Upper lobe of left lung (tissue), 6 donors: Measurements from ENCODE around the gene TXNRD2. TPM values are rescaled to one million over a fixed set of nuclear protein-coding genes. Genes with fewer than 3 reads are reported as not detected.
A peak's percentile ranks its signal among the peaks of the same experiment; 100 is the strongest.

Experiments
- ATAC-seq, 2 donors: fragments of 200-7000 bp; cut with Tn5 transposase; one replicate each; pipeline ENCODE4 v1.9.1; 2022; ENCODE audit warnings: mild to moderate bottlenecking in 2 of 2, moderate library complexity in 2 of 2; ENCODE audit not compliant: low FRiP score in 2 of 2
- DNase-seq, 2 donors: peaks; one replicate each; pipeline ENCODE4 v3.0.0-alpha.2; 2019 to 2020
- H3K27ac ChIP-seq, 4 donors: fragments of 200-600 bp; sonication (generic); one replicate each; pipeline ENCODE4 v1.5.1; 2016 to 2019
- H3K27me3 ChIP-seq, 4 donors: fragments of 200-600 bp; sonication (generic); one replicate each; pipeline ENCODE4 v1.5.1; 2017 to 2019
- H3K36me3 ChIP-seq, 4 donors: fragments of 200-600 bp; sonication (generic); one replicate each; pipeline ENCODE4 v1.5.1; 2016 to 2019
- H3K4me1 ChIP-seq, 4 donors: fragments of 200-600 bp; sonication (generic); one replicate each; pipeline ENCODE4 v1.5.1; 2018 to 2019
- H3K4me3 ChIP-seq, 4 donors: fragments of 200-600 bp; sonication (generic); one replicate each; pipeline ENCODE4 v1.5.1; 2017 to 2019; ENCODE audit warnings: mild to moderate bottlenecking in 2 of 4, moderate library complexity in 1 of 4
- H3K9me3 ChIP-seq, 4 donors: fragments of 200-600 bp; sonication (generic); one replicate each; pipeline ENCODE4 v1.5.1; 2018 to 2019
- EP300 ChIP-seq, 4 donors: sonication (generic); formaldehyde crosslinking; IDR thresholded peaks; one replicate each; pipeline ENCODE4 v1.5.1; 2017; ENCODE audit warnings: antibody characterized with exemption in 4 of 4, control low read depth in 2 of 4
- POLR2A ChIP-seq, 4 donors: fragments of 450-650 bp; IDR thresholded peaks; one replicate each; pipeline ENCODE4 v1.5.1; 2016 to 2017; ENCODE audit warnings: antibody characterized with exemption in 4 of 4, mild to moderate bottlenecking in 2 of 4
- POLR2AphosphoS5 ChIP-seq, 2 donors: sonication (generic); formaldehyde crosslinking; IDR thresholded peaks; one replicate each; pipeline ENCODE4 v1.5.1; 2017; ENCODE audit warnings: antibody characterized with exemption in 2 of 2
- WGBS, 2 donors: methylation state at CpG; one replicate each; pipeline ENCODE4 v1.1.5; 2017 to 2018; 5-methylcytosine and 5-hydroxymethylcytosine counted together
- total RNA-seq, 6 donors: library from RNA; depleted of rRNA in 4 of 6; stranded (reverse); fragments of >200 nt in 4 of 6; gene quantifications; one replicate each; pipeline versions ENCODE4 v1.1.0 to v1.2.1, GENCODE V29; 2016 to 2021
- TF ChIP-seq, protein P1 (sequence below), 6 experiments: fragments of 450-650 bp in 4 of 6; fragments of 200-600 bp in 2 of 6; sonication (generic) in 2 of 6; IDR thresholded peaks; one replicate each; pipeline ENCODE4 v1.5.1; 2016 to 2019; ENCODE audit warnings: antibody characterized with exemption in 6 of 6
- donor health status: DM: no; HTN: no; CAD: no; lungs with moderate emphysema.
- donor health status: DM: no; HTN: yes; CAD: no; lungs with severe emphysema.

Gene TXNRD2
- total RNA-seq, 6 donors from 2014 or later: 29.6 to 78.6 (median 49.3) TPM

DNA sequence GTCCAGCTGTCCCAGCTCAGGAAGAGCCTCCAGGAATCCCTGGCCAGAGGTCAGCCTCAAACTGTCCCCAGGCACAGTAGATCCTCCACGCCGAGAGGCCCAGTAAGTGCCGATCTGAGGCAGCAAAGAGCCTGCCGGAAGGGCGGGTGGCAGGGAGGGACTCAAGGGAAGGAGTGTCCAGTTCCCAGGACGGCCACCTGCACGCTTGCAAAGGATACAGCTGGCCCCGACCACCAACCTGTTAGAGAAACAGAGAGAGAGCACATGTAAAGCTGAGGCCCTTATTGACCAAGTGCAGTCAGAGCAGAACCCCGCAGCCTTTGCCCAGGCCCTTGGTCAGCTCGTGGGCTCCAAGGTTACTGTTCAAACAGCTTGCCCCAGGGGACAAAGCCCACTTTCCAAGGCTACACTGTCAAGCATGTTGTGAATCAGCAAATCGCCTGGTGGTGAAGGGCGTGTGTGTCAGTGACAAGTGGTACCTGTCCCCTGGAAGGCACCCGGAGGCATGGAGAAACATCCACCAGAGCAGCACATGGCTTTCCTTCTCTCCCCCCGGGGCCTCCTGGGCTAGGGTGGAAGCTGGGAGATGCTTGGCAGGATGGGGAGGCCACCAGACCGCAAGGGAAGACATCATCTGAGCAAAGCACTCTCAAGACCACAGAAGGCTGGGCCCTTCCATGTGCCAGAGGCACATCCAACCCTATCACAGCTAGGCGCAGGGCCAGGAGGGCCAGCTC, 42.6 kb downstream of the TXNRD2 start:
- Histone ChIP-seq H3K36me3 (peaks cover 0 to 62% (median 26%) of the 10 kb centered on the region in 4 donors), H3K27ac (no peak overlapping the region), H3K9me3 (no peaks in the 10 kb centered on the region), H3K4me3 (no peak overlapping the region), H3K27me3 (no peaks in the 10 kb centered on the region), H3K4me1 (no peaks in the 10 kb centered on the region)
- DNase-seq (no peak), ATAC-seq (no peak)
- WGBS, 2 donors: 93 to 94% methylated on average over 7 to 16 of the region's 16 CpGs
- no peak for TF ChIP-seq POLR2AphosphoS5 (IDR thresholded peaks at IDR 0.05)
- no peak for TF ChIP-seq POLR2A (IDR thresholded peaks at IDR 0.05)
- no peak for TF ChIP-seq EP300 (IDR thresholded peaks at IDR 0.05)
- TF ChIP-seq, protein P1, sequence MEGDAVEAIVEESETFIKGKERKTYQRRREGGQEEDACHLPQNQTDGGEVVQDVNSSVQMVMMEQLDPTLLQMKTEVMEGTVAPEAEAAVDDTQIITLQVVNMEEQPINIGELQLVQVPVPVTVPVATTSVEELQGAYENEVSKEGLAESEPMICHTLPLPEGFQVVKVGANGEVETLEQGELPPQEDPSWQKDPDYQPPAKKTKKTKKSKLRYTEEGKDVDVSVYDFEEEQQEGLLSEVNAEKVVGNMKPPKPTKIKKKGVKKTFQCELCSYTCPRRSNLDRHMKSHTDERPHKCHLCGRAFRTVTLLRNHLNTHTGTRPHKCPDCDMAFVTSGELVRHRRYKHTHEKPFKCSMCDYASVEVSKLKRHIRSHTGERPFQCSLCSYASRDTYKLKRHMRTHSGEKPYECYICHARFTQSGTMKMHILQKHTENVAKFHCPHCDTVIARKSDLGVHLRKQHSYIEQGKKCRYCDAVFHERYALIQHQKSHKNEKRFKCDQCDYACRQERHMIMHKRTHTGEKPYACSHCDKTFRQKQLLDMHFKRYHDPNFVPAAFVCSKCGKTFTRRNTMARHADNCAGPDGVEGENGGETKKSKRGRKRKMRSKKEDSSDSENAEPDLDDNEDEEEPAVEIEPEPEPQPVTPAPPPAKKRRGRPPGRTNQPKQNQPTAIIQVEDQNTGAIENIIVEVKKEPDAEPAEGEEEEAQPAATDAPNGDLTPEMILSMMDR (IDR thresholded peaks at IDR 0.05): no peak

DNA sequence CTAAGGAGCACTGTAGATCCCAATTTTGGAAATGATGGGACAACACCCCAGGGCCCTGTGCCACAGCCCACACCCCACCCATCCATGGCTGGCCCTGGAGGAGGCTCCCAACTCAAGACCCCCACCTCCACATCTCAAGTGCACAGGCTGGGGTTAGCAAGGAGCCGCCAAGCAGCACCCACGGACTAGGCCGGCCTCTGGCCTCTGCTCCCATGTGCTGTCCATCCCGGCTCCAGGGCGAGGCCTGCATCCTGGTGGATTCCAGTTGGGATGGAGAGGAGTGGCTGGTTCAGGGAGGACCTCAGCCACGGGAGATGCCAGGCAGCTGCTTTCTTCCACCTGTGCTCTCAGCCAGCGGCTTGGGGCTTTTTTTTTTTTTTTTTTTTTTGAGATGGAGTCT, 43.5 kb downstream of the TXNRD2 start:
- peaks cover 0 to 71% (median 27%) of the 10 kb centered on the region in 4 donors for H3K36me3 ChIP-seq
- 81 to 96% methylated on average over 3 to 7 of the region's 7 CpGs for WGBS, 2 donors

DNA sequence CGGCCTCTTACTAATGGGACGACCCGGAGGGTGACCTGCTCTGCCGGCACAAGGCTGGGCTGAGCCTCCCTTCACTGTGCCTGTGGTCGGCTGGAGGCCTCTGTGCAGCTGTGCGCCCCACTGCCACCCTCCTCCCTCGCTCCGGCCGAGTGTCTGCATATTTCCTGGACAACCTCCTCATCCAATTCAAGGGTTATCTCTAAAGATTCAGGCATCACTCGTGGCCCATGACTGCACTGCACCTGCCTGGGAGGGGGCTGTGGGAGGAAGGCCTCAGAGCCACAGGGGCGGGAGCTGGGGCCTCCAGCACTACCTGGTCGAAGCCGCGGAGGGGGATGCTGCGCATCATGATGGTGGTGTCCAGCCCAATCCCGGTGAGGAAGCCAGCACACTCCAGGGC, 43.9 kb downstream of the TXNRD2 start:
- no peak for ATAC-seq
- peak in 1 of 2 donors; percentile 69 for DNase-seq
- TF ChIP-seq EP300 (IDR thresholded peaks at IDR 0.05): no peak
- TF ChIP-seq, protein P1 (IDR thresholded peaks at IDR 0.05): no peak
- TF ChIP-seq POLR2A (IDR thresholded peaks at IDR 0.05): no peak
- TF ChIP-seq POLR2AphosphoS5 (IDR thresholded peaks at IDR 0.05): no peak

More for the DNA sequence above, 43.5 kb downstream of the TXNRD2 start:
- H3K27ac ChIP-seq: no peak overlapping the region
- ATAC-seq (no peak), DNase-seq (peak in 1 of 2 donors; percentile 40)
- no peaks in the 10 kb centered on the region for H3K9me3 ChIP-seq
- no peaks in the 10 kb centered on the region for H3K27me3 ChIP-seq
- H3K4me3 ChIP-seq: no peak overlapping the region
- no peaks in the 10 kb centered on the region for H3K4me1 ChIP-seq
- TF ChIP-seq, protein P1 (IDR thresholded peaks at IDR 0.05): no peak
- no peak for TF ChIP-seq EP300 (IDR thresholded peaks at IDR 0.05)
- no peak for TF ChIP-seq POLR2A (IDR thresholded peaks at IDR 0.05)
- TF ChIP-seq POLR2AphosphoS5 (IDR thresholded peaks at IDR 0.05): no peak

DNA sequence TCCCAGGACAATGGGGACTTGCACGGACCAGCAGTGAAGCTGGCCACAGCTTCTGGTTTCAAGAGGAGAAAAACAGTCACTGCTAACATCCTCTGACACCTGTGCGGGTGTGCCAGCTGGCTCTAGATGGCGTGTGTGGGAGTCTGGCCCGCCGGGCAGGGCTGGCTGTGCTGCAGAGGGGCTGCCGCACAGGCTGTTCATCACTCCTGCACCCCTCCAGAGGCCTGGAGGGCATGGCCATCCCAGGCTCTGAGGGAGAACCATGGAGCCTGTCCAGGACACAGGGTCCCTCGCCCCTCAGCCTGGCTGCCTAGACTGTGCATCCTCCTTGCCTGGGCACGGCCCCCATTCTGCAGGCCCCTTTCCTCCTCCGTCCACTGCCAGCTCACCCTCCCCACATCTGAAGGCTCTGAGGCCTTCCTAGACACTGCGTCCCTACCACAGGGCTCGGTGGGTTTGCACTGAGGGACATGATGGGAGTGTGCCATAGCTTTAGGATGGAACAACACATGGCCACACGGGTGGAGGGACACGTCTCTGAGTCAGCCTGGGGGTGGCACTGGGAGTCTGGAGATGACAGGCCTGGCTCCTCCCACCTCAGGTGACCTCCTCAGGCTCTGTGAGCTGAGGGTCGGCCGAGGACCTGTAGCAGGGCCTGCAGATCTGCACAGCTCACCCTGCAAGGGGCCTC, 44.8 kb downstream of the TXNRD2 start:
- peaks cover 0 to 9% (median 8%) of the 10 kb centered on the region in 4 donors for H3K4me1 ChIP-seq
- no peak overlapping the region for H3K27ac ChIP-seq
- no peaks in the 10 kb centered on the region for H3K9me3 ChIP-seq
- 82 to 90% methylated on average over 5 to 15 of the region's 15 CpGs for WGBS, 2 donors
- H3K27me3 ChIP-seq: no peaks in the 10 kb centered on the region
- TF ChIP-seq, protein P1 (IDR thresholded peaks at IDR 0.05): no peak
- no peak for TF ChIP-seq POLR2A (IDR thresholded peaks at IDR 0.05)
- TF ChIP-seq EP300 (IDR thresholded peaks at IDR 0.05): no peak
- no peak for TF ChIP-seq POLR2AphosphoS5 (IDR thresholded peaks at IDR 0.05)
- H3K36me3 ChIP-seq: peaks cover 0 to 71% (median 31%) of the 10 kb centered on the region in 4 donors
- H3K4me3 ChIP-seq: no peak overlapping the region
- DNase-seq (peak in 1 of 2 donors; percentile 65), ATAC-seq (no peak)

More for the DNA sequence above, 43.9 kb downstream of the TXNRD2 start:
- H3K27ac ChIP-seq: no peak overlapping the region
- H3K4me3 ChIP-seq: no peak overlapping the region
- H3K27me3 ChIP-seq: no peaks in the 10 kb centered on the region
- WGBS, 2 donors: 93 to 98% methylated on average over 9 to 15 of the region's 16 CpGs
- H3K9me3 ChIP-seq: no peaks in the 10 kb centered on the region
- H3K36me3 ChIP-seq: peaks cover 0 to 71% (median 27%) of the 10 kb centered on the region in 4 donors
- H3K4me1 ChIP-seq: no peaks in the 10 kb centered on the region
